GM18508 (cell line): ENCODE results near the gene SH3RF3.
A peak's percentile ranks its signal among the peaks of the same experiment; 100 is the strongest.
"Not testable (repeated sequence)": the region's sequence is repeated elsewhere in the genome, so short reads cannot be mapped to it uniquely, and the experiment has no call there.

Experiments used
- ATAC-seq: cut with Tn5 transposase; IDR thresholded peaks from one replicate; pipeline ENCODE4 v1.9.1; 2021; ENCODE audit warnings: moderate number of reproducible peaks; ENCODE audit not compliant: insufficient read depth, unreplicated experiment

Gene SH3RF3

GRCh38 chr2:109212836-109213563, 84.0 kb downstream of the SH3RF3 start:
- no peak for ATAC-seq

- peak; percentile 66 for ATAC-seq
Observed at GRCh38 chr2:109213646-109214433, 84.8 kb downstream of the SH3RF3 start.

DNA sequence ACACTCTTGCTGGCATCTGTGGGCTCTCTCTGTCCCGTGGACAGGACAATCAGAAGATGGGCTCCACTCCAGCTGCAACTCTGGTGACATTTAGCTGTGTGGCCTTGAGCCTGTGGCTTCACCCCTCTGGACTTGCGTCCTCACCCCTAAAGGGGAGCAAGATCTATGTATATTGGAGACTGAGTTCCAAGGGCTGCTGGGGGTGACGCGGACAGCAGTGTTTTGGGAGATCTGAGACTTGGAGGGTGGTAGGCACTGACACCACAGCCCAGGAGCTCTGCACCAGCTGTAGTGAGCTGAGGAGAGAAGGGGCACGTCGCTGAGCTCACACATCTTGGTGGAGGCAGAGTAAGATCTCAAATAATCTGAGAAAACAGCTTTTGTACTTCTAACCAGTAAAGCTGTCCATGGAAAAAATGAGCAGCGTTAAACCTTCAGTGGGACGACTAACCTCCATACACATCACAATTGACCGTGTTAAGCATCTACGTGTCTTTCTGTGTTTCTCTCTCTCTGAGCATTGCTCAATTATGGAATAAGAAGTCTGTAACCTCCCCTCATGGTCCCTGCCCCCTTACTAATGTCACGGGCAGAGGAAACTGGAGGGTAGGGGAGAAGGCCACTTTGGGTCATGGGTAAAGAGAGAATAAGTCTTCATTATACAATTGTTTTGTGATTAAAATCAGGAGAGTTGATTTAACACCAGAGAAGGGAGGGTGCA, 85.8 kb downstream of the SH3RF3 start:
- no peak for ATAC-seq

- no peak for ATAC-seq
Observed at GRCh38 chr2:109215866-109216265, 86.9 kb downstream of the SH3RF3 start.

DNA sequence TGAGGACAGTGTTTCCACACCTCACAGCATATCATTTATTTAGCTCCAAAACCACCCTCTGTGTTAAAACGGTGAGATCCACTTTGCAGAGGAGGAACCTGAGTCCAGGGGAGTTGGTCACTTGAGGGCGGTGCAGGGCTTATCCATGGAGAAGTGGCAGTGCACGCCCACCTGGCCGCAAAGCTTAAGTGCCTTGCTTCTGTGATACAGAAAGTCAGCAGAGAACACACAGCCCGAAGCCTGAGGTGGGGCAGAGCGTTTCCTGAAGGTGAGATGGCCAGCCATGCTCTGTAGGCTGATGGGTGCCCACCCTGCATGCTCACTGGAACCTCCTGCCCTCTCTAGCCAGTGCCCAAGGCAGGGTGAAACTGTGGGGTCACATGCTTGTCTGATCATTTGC, 87.3 kb downstream of the SH3RF3 start:
- ATAC-seq: no peak

GRCh38 chr2:109217362-109218086, 88.5 kb downstream of the SH3RF3 start:
- ATAC-seq: no peak

GRCh38 chr2:109218087-109218791, 89.2 kb downstream of the SH3RF3 start:
- ATAC-seq: no peak

GRCh38 chr2:109218792-109219126, 89.8 kb downstream of the SH3RF3 start:
- no peak for ATAC-seq

- no peak for ATAC-seq
Observed at GRCh38 chr2:109220860-109221259, 91.9 kb downstream of the SH3RF3 start.

GRCh38 chr2:109221316-109221715, 92.3 kb downstream of the SH3RF3 start:
- not testable (repeated sequence) for ATAC-seq

DNA sequence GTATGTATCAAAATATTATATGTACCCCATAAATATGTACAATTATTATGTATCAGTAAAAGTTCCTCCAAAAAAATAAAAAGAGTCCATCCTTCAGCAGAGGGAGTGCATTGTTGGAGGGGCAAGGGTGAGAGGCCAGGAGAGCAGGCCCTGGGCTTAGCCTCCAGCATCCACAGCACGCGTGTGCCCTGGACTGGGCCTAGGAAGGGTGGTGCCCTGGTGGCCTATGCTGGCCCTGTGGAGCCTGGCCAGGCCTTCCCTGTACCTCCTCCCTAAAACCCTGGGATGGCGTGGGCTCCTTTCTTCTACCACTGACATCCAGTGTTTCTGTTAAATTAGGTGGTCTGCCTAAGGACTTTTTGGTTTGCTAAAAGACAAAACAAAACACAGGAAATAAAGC, 93.4 kb downstream of the SH3RF3 start:
- no peak for ATAC-seq

GRCh38 chr2:109222825-109223471, 93.9 kb downstream of the SH3RF3 start:
- no peak for ATAC-seq

- ATAC-seq: no peak
Observed at GRCh38 chr2:109223490-109223889, 94.5 kb downstream of the SH3RF3 start.

DNA sequence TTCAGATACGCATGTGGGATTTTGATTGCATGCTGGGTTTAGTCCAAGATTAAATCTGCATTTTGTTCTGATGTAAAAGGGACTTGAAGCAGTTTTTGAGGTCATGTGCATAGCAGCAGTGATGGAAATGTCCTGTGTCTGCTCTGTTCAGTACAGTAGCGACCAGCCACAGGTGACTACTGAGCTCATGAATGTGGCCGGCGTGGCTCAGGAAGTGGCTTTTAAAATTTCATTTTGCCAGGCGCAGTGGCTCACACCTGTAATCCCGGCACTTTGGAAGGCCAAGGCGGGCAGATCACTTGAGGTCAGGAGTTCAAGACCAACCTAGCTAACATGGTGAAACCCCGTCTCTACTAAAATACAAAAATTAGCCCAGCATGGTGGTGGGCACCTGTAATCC, 95.3 kb downstream of the SH3RF3 start:
- ATAC-seq: not testable (repeated sequence)

GRCh38 chr2:109225170-109225782, 96.3 kb downstream of the SH3RF3 start:
- ATAC-seq: no peak

DNA sequence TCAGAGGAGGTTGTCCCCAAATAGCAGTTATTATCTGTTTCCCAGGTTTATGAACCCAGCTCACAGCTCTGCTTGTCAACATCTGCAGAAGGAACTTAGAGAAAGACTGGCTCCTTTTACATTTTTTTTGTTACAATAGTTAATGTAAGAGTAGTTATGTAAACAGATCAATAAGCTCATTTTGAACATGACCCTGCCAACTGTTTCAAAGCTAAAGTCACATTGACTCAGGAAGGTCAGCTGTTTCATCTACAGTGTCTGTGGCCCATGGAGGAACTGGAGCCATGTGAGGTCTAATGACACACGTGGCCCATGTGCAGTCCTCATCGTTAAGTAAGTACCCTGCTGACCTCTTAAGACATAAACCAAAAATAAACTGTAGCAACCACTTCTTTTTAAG, 97.1 kb downstream of the SH3RF3 start:
- ATAC-seq: no peak

GRCh38 chr2:109226622-109227021, 97.6 kb downstream of the SH3RF3 start:
- ATAC-seq: no peak

GRCh38 chr2:109229094-109229675, 100.2 kb downstream of the SH3RF3 start:
- ATAC-seq: no peak

DNA sequence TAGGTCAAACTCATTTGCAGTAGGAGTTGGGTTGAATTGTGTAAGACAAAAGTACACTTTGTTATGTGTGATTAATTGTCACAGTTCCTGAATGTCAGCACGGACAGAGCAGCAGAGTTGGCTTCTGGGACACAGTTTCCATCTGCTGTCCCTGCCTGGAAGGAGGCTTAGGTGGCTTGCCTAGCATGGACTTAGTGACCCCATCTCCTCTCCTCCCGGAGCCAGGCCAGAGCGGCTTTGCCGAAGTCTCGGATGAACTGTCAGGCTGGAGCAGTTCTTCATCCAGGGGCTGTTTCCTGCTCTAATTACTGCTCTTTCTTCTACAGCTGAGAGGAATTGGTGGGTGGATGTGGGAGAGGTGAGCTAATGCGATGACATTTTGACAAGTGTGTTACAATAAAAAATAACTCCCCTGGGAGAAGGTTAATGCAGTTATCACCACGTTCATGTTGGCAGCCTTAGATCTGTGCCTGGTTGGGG, 102.0 kb downstream of the SH3RF3 start:
- ATAC-seq: no peak
